HG03354 (cell line): ENCODE measurements around the gene ENC1.

ENCODE experiments used
- ATAC-seq: cut with Tn5 transposase; IDR thresholded peaks from one replicate; pipeline ENCODE4 v1.9.1; 2021; ENCODE audit warnings: mild to moderate bottlenecking; ENCODE audit not compliant: unreplicated experiment, poor library complexity, severe bottlenecking

ENC1 gene

DNA sequence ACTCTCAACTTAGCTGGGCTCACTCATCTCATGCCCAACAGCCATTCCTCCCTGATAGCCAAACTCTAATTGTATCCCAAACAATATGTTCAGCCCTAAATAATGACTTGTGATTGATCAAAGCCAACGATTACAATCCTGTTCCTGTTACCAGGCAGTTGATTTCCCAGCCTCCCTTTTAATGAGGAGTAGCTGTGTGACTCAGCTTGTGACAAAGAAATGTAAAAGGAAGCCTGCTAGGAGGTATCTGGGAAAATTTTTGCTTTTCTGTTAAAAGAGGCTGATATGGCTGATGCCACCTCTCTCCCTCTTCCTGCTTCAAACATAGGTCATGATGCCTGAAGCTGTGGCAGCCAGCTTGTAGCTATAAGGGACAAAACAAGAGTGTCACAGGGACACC lies 19.6 kb upstream of the ENC1 start:
- ATAC-seq: no peak

- no peak for ATAC-seq
These were observed 18.6 kb upstream of the ENC1 start for GRCh38 chr5:74659172-74659571.

- ATAC-seq: no peak
These were observed 16.6 kb upstream of the ENC1 start for GRCh38 chr5:74657165-74657564.

GRCh38 chr5:74655716-74656115 lies 15.2 kb upstream of the ENC1 start:
- ATAC-seq: no peak

DNA sequence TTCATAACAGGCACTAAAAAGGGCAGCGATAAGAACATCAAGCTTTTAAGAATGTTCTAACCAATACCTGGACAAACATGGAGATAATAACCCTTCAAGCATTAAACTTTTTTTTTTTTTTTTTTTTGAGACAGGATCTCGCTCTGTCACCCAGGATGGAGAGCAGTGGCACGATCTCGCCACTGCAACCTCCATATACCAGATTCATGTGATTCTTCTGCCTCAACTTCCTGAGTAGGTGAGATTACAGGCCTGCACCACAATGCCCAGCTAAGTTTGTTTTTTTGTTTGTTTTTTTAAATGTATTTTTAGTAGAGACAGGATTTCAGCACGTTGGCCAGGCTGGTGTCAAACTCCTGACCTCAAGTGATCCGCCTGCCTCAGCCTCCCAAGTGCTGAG lies 14.7 kb upstream of the ENC1 start:
- no peak for ATAC-seq

DNA sequence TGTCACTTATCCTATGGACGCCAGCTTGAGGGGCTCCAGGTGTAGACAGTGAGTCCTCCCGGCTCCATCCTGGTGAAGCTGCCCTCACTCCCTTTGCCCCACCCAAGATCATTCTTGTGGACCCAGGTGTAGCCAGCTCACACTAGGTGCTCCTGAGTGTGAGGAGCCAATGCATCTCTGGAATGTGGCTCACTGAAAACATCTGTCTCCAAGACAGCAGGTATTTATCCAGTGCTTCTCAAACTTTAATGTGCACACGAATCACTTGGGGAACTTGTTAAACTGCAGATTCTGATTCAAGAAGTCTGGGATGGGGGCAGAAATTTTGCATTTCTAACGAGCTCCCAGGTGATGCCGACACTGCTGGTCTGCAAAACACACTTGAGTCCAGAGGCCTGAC lies 13.5 kb upstream of the ENC1 start:
- no peak for ATAC-seq

- no peak for ATAC-seq
These were observed 12.0 kb upstream of the ENC1 start for GRCh38 chr5:74652576-74652975.

- no peak for ATAC-seq
These were observed 11.2 kb upstream of the ENC1 start for GRCh38 chr5:74651710-74652109.

DNA sequence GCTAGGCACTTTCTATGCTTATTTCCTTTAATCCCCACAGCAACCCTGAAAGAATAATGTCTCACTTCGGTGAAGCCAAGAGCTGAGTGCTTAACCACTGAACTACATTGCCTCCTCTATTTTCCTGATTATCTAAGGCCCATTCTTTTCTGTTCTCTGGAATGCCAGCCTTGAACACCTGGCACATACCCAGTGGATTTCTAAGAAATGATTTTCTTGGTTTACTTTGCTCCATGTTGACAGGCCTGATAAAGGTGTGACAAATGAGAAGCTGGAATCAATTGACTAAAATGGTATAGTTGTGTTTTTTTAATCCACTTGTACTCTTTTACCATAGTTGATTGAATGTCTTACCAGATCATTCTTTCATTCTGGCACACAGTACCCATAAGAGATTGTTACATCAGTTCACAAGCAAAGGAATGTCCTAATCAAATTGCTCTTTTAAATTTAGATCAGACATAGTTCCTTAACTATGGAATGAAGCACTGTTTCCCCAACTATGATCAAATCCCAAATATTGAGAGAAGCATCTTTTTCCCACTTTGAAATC lies 9.0 kb upstream of the ENC1 start:
- ATAC-seq: no peak

- peak; percentile 80 for ATAC-seq
These were observed 8.3 kb upstream of the ENC1 start for GRCh38 chr5:74648835-74649293.

DNA sequence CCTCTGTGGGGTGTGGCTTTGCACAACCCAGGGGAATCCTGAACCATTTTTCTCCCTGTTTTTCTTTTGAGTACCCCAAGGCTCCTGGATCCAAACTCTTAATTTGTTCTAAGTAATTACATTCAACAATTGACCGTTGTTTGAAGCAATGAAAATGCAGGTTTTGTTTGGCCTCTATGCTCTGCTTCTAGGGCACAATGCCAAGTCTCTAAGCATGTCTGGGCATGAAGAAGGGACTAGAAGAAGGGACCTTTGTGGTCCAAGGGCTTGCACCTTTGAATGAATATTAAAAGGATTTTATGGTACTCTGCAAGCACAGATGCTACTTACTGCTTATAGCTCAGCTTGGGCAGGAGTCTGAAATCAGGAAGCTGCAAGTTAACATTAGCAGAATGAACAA lies 6.6 kb upstream of the ENC1 start:
- ATAC-seq: no peak

GRCh38 chr5:74643111-74643562 lies 2.6 kb upstream of the ENC1 start:
- ATAC-seq: no peak

GRCh38 chr5:74642543-74642863 lies 2.0 kb upstream of the ENC1 start:
- no peak for ATAC-seq

DNA sequence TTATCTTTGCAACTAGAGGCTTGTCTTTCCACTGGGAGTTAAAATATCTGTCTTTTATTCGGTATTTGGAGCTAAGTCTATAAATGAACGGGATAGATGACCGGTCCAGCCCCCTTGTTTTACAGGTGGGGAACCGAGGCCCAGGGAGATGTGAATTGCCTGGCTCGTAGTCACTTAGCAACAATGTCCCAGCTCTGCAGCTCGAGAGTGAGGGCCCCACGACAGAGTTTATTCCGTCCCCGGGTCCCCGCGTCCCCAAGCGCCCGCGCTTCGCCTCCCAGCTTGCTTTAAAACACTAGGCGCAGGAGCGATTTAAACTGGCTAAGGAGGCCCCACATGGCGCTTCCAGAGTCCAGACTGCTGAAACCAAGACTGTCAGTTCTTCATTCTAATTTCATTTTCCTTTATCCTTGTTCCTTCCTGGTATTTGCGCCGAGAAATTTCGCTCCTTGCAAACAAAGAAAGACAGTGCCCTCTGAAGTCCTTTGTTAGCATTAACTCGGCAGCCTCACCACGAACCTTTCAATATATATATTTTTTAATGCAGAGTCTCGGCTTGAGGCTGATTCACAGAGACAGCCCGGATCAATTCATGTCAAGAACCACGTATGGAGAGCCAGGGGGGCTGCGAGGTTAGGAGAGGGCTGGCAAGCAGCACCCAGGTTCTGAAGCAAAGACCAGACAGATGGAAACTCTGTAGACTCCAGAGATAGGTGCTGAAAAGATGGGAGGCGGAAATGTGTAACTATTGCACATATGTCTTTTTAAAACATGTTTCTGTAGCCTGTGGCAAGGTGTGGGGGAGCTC lies 1.4 kb upstream of the ENC1 start:
- no peak for ATAC-seq

GRCh38 chr5:74640954-74641734 lies 616 bp upstream of the ENC1 start:
- ATAC-seq: peak; percentile 28

- peak; percentile 28 for ATAC-seq
These were observed 600 bp downstream of the ENC1 start for GRCh38 chr5:74639807-74640449.

DNA sequence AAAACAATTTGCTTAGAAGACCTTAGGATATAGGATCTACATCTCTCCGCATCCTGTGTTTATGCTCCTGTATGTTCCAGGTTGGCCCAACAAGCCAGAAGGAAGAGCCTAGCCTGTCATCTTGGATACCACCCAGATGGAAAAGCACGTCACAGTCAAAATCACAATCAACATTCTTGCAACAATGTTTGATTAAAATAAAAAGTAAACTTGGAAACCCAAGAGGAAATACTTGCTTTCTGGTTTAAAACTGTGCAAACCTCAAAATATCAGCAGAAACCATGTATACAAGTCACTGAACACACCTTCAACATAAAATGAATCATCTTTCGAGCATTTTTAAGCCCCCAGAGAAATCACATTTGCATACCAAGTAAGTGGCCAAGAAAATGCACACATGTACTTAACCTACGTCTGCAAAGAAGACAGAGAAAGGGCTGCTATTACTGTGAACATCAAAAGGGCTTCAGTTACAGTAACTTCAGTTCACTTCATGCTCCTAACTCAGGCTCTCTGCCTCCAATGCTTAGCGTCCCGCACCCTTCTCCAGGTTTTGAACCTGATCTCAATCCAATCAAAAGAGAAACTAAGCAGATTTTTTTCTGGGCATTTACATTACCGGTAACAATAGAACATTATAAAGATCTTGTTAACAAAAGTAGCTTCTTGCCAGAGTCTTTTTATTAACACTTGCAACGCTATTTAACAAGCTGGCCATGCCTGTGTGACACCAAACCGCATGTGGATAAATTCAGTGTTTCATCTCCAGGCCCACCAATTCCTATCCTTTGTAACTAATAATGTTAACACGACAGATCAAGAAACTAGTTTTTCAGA lies 1.3 kb downstream of the ENC1 start:
- peak; percentile 30 for ATAC-seq

GRCh38 chr5:74638544-74638969 lies 2.0 kb downstream of the ENC1 start:
- ATAC-seq: no peak

DNA sequence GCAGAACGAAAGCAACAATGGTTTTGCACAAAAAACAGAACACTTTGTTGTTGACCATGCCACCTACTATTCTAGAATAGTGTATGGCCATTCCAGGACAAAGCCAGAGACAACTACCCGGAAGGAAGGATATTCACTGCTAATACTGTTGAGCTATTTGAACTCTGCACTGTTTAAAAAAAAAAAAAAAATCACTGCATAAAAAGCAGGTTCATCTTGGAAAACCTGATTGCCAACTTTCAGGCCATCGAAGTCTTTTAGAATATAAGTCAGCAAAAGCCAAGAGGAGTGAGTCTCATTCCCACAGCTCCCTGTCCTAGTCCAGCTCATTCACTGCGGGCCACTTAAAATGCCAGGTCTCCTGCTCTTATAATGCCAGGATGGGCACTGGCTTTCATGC lies 4.0 kb downstream of the ENC1 start:
- no peak for ATAC-seq

DNA sequence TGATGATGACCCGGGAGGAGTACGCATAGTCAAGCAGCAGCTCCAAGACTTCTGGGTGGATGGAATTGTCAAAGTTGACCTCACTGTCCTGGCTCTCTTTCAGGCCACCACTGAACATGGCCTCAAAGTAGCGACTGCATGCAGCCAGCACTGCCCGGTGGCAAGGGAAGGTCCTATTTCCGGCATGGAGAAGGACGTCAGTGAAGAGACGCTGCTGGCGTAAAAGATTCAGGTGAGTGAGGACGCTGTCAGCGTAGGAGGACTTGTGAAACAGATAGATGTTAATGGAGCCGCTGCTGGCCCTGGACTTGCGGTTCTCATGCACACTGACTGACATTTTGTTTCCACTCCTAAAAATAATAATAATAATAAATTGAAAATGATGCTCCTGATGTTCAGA lies 4.4 kb downstream of the ENC1 start:
- ATAC-seq: no peak
